Adrenal gland (tissue), 5 donors: ENCODE measurements around the gene ASB2.

Experiments used
- CTCF ChIP-seq, 6 experiments: fragments of 450-650 bp in 4 of 6; fragments of 200-600 bp in 2 of 6; sonication (generic) in 1 of 6; IDR thresholded peaks; 1 replicate in 5 of 6; 2 replicates in 1 of 6; pipeline versions ENCODE4 v1.5.1 to v1.8.0; 2016 to 2021; ENCODE audit warnings: antibody characterized with exemption in 6 of 6, mild to moderate bottlenecking in 2 of 6, moderate library complexity in 1 of 6
- POLR2A ChIP-seq, 2 donors: fragments of 450-650 bp; IDR thresholded peaks; one replicate each; pipeline ENCODE4 v1.6.1; 2017; ENCODE audit warnings: antibody characterized with exemption in 2 of 2, mild to moderate bottlenecking in 2 of 2, moderate library complexity in 1 of 2
- donor health status: DM: no; HTN: no; CAD: no.

DNA sequence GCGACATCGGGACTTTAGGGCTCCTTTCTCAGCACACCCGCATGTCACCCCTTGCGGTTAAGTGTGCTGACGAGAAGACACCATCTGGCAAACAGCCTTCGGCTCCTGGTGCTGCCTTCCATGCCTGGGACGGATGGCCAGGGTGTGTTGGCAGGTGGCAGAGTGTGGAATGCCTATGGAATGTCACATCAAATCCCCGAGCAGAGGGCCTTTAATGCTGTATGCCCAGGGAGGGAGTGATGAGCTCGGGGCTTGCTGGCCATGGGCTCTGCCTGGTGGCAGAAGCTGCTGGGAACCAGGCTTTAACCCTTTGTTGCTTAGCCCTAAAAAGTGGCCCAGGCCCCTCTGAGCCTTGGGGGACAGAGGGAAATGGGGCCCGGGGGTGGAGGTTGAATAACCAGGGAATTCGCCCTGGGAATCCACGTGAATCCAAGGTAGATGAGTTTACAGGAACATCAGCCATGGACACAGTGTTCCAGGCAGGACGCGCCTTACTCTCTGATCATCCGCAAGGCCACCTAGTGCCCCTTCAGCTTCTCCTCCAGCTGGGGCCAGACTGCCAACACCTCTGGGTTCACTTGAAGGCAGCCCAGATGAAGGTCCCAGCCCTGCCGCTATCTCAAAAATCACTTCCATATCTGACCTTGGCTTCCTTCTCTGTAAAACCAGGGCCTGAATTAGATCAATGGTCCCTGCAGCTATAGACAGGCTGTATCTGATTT is 31.9 kb downstream of the ASB2 start:
- TF ChIP-seq CTCF (IDR thresholded peaks at IDR 0.05): no peak
- no peak for TF ChIP-seq POLR2A (IDR thresholded peaks at IDR 0.05)
